GM18526 (cell line): ENCODE data around the gene ACAA2.

Experiments
- POLR2A ChIP-seq: IDR thresholded peaks from 3 replicates; pipeline ENCODE4 v1.6.1; 2011; ENCODE audit not compliant: insufficient read length; ENCODE audit errors: extremely low read depth

Gene ACAA2

GRCh38 chr18:49813319-49814146, at the start of gene ACAA2:
TSS of gene ACAA2 (minus strand) at chr18:49813533. CDS start at chr18:49813484, 49 bp downstream.
- peak; percentile 78 for TF ChIP-seq POLR2A

- TF ChIP-seq POLR2A: no peak
These were observed 49.5 kb upstream of the ACAA2 start for GRCh38 chr18:49862656-49863385.

GRCh38 chr18:49861659-49862058, 48.3 kb upstream of the ACAA2 start:
- no peak for TF ChIP-seq POLR2A

- no peak for TF ChIP-seq POLR2A
These were observed 46.4 kb upstream of the ACAA2 start for GRCh38 chr18:49859725-49860124.

GRCh38 chr18:49859021-49859359, 45.7 kb upstream of the ACAA2 start:
- no peak for TF ChIP-seq POLR2A

- no peak for TF ChIP-seq POLR2A
These were observed 45.1 kb upstream of the ACAA2 start for GRCh38 chr18:49858309-49859020.

GRCh38 chr18:49857708-49858107, 44.4 kb upstream of the ACAA2 start:
- TF ChIP-seq POLR2A: no peak

- TF ChIP-seq POLR2A: no peak
These were observed 43.2 kb upstream of the ACAA2 start for GRCh38 chr18:49856496-49856895.

GRCh38 chr18:49855711-49856415, 42.5 kb upstream of the ACAA2 start:
- no peak for TF ChIP-seq POLR2A

- TF ChIP-seq POLR2A: no peak
These were observed 41.3 kb upstream of the ACAA2 start for GRCh38 chr18:49854681-49855080.

GRCh38 chr18:49853436-49853835, 40.1 kb upstream of the ACAA2 start:
- no peak for TF ChIP-seq POLR2A

- no peak for TF ChIP-seq POLR2A
These were observed 39.7 kb upstream of the ACAA2 start for GRCh38 chr18:49853011-49853410.

- no peak for TF ChIP-seq POLR2A
These were observed 38.3 kb upstream of the ACAA2 start for GRCh38 chr18:49851624-49852023.

GRCh38 chr18:49850636-49851035, 37.3 kb upstream of the ACAA2 start:
- no peak for TF ChIP-seq POLR2A
